HT1080 (cell line): ENCODE data around the gene TBL3. TPM values are rescaled to one million over a fixed set of nuclear protein-coding genes. Genes with fewer than 3 reads are reported as not detected.
A peak's percentile ranks its signal among the peaks of the same experiment; 100 is the strongest.

Experiments used
- DNase-seq: peaks from one replicate; pipeline ENCODE4 v3.0.0-alpha.2; 2015; ENCODE audit warnings: low read depth
- total RNA-seq: library from RNA; depleted of rRNA; stranded (reverse); fragments of >200 nt; shearing (Covaris generic); gene quantifications from 2 replicates; pipeline ENCODE4 v1.2.3, GENCODE V29; 2014

The TBL3 gene
- total RNA-seq, 1 experiment from 2014 or later = 53.4 TPM

GRCh38 chr16:1963806-1964505, 7.9 kb upstream of the TBL3 start:
- DNase-seq = peak; percentile 44

- DNase-seq = peak; percentile 96
Observed at GRCh38 chr16:1964506-1965395, 7.1 kb upstream of the TBL3 start, which contains the start of gene RPS2. RPS2 (minus strand) TSS chr16:1964826; CDS start chr16:1964625, 201 bp downstream.

- DNase-seq = no peak
Observed at GRCh38 chr16:1965396-1966001, 6.4 kb upstream of the TBL3 start.

- DNase-seq = no peak
Observed at GRCh38 chr16:1966460-1966859, 5.4 kb upstream of the TBL3 start, which contains the start of gene RNF151. RNF151 (plus strand) TSS chr16:1966856; CDS start chr16:1966882, 26 bp downstream.

GRCh38 chr16:1968146-1968953, 3.5 kb upstream of the TBL3 start:
- no peak for DNase-seq

- DNase-seq = no peak
Observed at GRCh38 chr16:1972490-1972877, 631 bp downstream of the TBL3 start.

GRCh38 chr16:1973461-1974156, 1.8 kb downstream of the TBL3 start:
- DNase-seq = no peak

GRCh38 chr16:1974157-1975070, 2.6 kb downstream of the TBL3 start:
- no peak for DNase-seq

- DNase-seq = no peak
Observed at GRCh38 chr16:1975432-1976215, 3.8 kb downstream of the TBL3 start.

- no peak for DNase-seq
Observed at GRCh38 chr16:1976216-1976520, 4.3 kb downstream of the TBL3 start.

GRCh38 chr16:1976951-1977874, 5.4 kb downstream of the TBL3 start:
- DNase-seq = no peak

- no peak for DNase-seq
Observed at GRCh38 chr16:1977875-1978268, 6.0 kb downstream of the TBL3 start.

GRCh38 chr16:1978476-1979120, 6.7 kb downstream of the TBL3 start:
- no peak for DNase-seq

GRCh38 chr16:1979271-1980029, 7.6 kb downstream of the TBL3 start:
- DNase-seq = no peak

GRCh38 chr16:1980030-1980769, 8.3 kb downstream of the TBL3 start:
- no peak for DNase-seq

- DNase-seq = no peak
Observed at GRCh38 chr16:1980770-1981087, 8.9 kb downstream of the TBL3 start.
